ENCODE measurements around the gene EDEM3. TPM values are rescaled to one million over a fixed set of nuclear protein-coding genes. Genes with fewer than 3 reads are reported as not detected.

The EDEM3 gene
- total RNA-seq, 4 donors from 2014 or later, result 22.8 to 34.7 (median 31.3) TPM

GRCh38 chr1:184698969-184699368 is 55.7 kb downstream of the EDEM3 start:
- 100% methylated on average over 1 of the region's 1 CpG for WGBS, 2 donors (ENCODE audit: low coverage in 1 of 2)

GRCh38 chr1:184698016-184698415 is 56.6 kb downstream of the EDEM3 start:
- Histone ChIP-seq H3K27me3 (no peaks in the 10 kb centered on the region), H3K36me3 (peaks cover 0 to 69% of the 10 kb centered on the region in 2 donors), H3K4me1 (no peaks in the 10 kb centered on the region), H3K4me3 (no peak overlapping the region), H3K27ac (no peak overlapping the region), H3K9me3 (no peaks in the 10 kb centered on the region)
- 56 to 79% methylated on average over 3 of the region's 3 CpGs for WGBS, 2 donors (ENCODE audit: low coverage in 1 of 2)
- TF ChIP-seq POLR2AphosphoS5 (IDR thresholded peaks at IDR 0.05), result no peak
- no peak for TF ChIP-seq CTCF (IDR thresholded peaks at IDR 0.05)
- TF ChIP-seq POLR2A (IDR thresholded peaks at IDR 0.05), result no peak
- no peak for TF ChIP-seq EP300 (IDR thresholded peaks at IDR 0.05)
- ATAC-seq, result no peak

More at GRCh38 chr1:184698969-184699368, 55.7 kb downstream of the EDEM3 start:
- no peak overlapping the region for H3K27ac ChIP-seq
- no peak for ATAC-seq
- H3K27me3 ChIP-seq, result no peaks in the 10 kb centered on the region
- no peak overlapping the region for H3K4me3 ChIP-seq
- TF ChIP-seq CTCF (IDR thresholded peaks at IDR 0.05) (no peak), POLR2AphosphoS5 (IDR thresholded peaks at IDR 0.05) (no peak), POLR2A (IDR thresholded peaks at IDR 0.05) (no peak), EP300 (IDR thresholded peaks at IDR 0.05) (no peak)
- no peaks in the 10 kb centered on the region for H3K4me1 ChIP-seq
- H3K9me3 ChIP-seq, result no peaks in the 10 kb centered on the region
- peaks cover 0 to 67% of the 10 kb centered on the region in 2 donors for H3K36me3 ChIP-seq

- Histone ChIP-seq H3K36me3 (peaks cover 0 to 59% of the 10 kb centered on the region in 2 donors), H3K9me3 (no peaks in the 10 kb centered on the region), H3K27me3 (no peaks in the 10 kb centered on the region), H3K4me1 (peaks cover 0 to 7% (median 0%) of the 10 kb centered on the region in 3 donors), H3K27ac (no peak overlapping the region), H3K4me3 (no peak overlapping the region)
- no peak for ATAC-seq
- TF ChIP-seq POLR2AphosphoS5 (IDR thresholded peaks at IDR 0.05), result no peak
- no peak for TF ChIP-seq POLR2A (IDR thresholded peaks at IDR 0.05)
- TF ChIP-seq EP300 (IDR thresholded peaks at IDR 0.05), result no peak
- TF ChIP-seq CTCF (IDR thresholded peaks at IDR 0.05), result no peak
- WGBS, 2 donors (ENCODE audit: low coverage in 1 of 2), result 39 to 100% methylated on average over 2 of the region's 3 CpGs
Observed at GRCh38 chr1:184696403-184696802, 58.3 kb downstream of the EDEM3 start.

GRCh38 chr1:184695023-184695422 is 59.6 kb downstream of the EDEM3 start:
- TF ChIP-seq CTCF (IDR thresholded peaks at IDR 0.05) (no peak), POLR2A (IDR thresholded peaks at IDR 0.05) (no peak), EP300 (IDR thresholded peaks at IDR 0.05) (no peak), POLR2AphosphoS5 (IDR thresholded peaks at IDR 0.05) (no peak)
- no peak for ATAC-seq
- H3K36me3 ChIP-seq, result peaks cover 0 to 45% of the 10 kb centered on the region in 2 donors

GRCh38 chr1:184693011-184693410 is 61.6 kb downstream of the EDEM3 start:
- WGBS, 2 donors (ENCODE audit: low coverage in 1 of 2), result 85 to 92% methylated on average over 2 of the region's 2 CpGs
- ATAC-seq, result no peak
- Histone ChIP-seq H3K9me3 (no peaks in the 10 kb centered on the region), H3K27me3 (no peaks in the 10 kb centered on the region), H3K4me1 (peaks cover 0 to 8% (median 0%) of the 10 kb centered on the region in 3 donors), H3K36me3 (peaks cover 0 to 44% of the 10 kb centered on the region in 2 donors), H3K4me3 (no peak overlapping the region), H3K27ac (no peak overlapping the region)
- TF ChIP-seq POLR2A (IDR thresholded peaks at IDR 0.05), result no peak
- no peak for TF ChIP-seq CTCF (IDR thresholded peaks at IDR 0.05)
- TF ChIP-seq EP300 (IDR thresholded peaks at IDR 0.05), result no peak
- no peak for TF ChIP-seq POLR2AphosphoS5 (IDR thresholded peaks at IDR 0.05)

More at GRCh38 chr1:184695023-184695422, 59.6 kb downstream of the EDEM3 start:
- WGBS, 2 donors (ENCODE audit: low coverage in 1 of 2), result 71 to 72% methylated on average over 5 of the region's 5 CpGs
- Histone ChIP-seq H3K4me3 (no peak overlapping the region), H3K4me1 (peaks cover 0 to 8% (median 0%) of the 10 kb centered on the region in 3 donors), H3K9me3 (no peaks in the 10 kb centered on the region), H3K27me3 (no peaks in the 10 kb centered on the region), H3K27ac (no peak overlapping the region)

Measured in gastroesophageal sphincter (tissue), 4 donors.